HepG2 (cell line): ENCODE measurements around the gene ZNF157. TPM values are rescaled to one million over a fixed set of nuclear protein-coding genes. Genes with fewer than 3 reads are reported as not detected.

Source experiments
- ATAC-seq: fragments of 200-7000 bp; cut with Tn5 transposase; 3 replicates; pipeline ENCODE4 v1.9.1; 2020; ENCODE audit warnings: mild to moderate bottlenecking, moderate library complexity
- BruUV-seq: library from RNA; stranded (reverse); fragments of 400-500 nt; replicated peaks from 2 replicates; lab custom pipeline; 2021; lab: Mats Ljungman, UMichigan
- CTCF ChIA-PET: fragments of 300-600 bp; formaldehyde crosslinking; extraction: SDS; loops from one replicate; lab custom pipeline; 2021; ENCODE audit warnings: low total read pairs, inconsistent platforms, low intra/inter-chr PET ratio; lab: Yijun Ruan, JAX
- POLR2A ChIA-PET: fragments of 350-600 bp; sonication (Branson Sonifier 250); formaldehyde crosslinking; loops from one replicate; lab custom pipeline; 2020; ENCODE audit warnings: antibody characterized with exemption, inconsistent platforms; lab: Yijun Ruan, JAX
- DNase-seq: peaks from one replicate; pipeline ENCODE4 v3.0.0-alpha.2; 2015; ENCODE audit warnings: low spot score
- FAIRE-seq: peaks from 3 replicates; lab custom pipeline; 2011; peaks lifted over from hg19 to GRCh38; lab: Jason Lieb, UNC
- H2AFZ ChIP-seq: one replicate; pipeline ENCODE4 v1.6.1; 2011; ENCODE audit warnings: low read length, inconsistent platforms
- H3K27ac ChIP-seq: fragments of 300-600 bp; 3 replicates; pipeline ENCODE4 v1.8.0; 2011; ENCODE audit warnings: mixed run types, mild to moderate bottlenecking, mixed read lengths, low read length, inconsistent platforms; ENCODE audit not compliant: insufficient read depth; ENCODE audit errors: extremely low read length
- H3K27me3 ChIP-seq, 2 experiments: fragments of 200-600 bp in 1 of 2; 2 replicates in 1 of 2; 3 replicates in 1 of 2; pipeline versions ENCODE4 v1.6.0 to v1.8.0; 2011; ENCODE audit warnings: low read length in 2 of 2, mild to moderate bottlenecking in 2 of 2, moderate library complexity in 2 of 2, inconsistent platforms in 1 of 2; ENCODE audit not compliant: insufficient read depth in 2 of 2, control insufficient read depth in 1 of 2
- H3K36me3 ChIP-seq, 2 experiments: fragments of 200-600 bp in 1 of 2; replicated peaks in 1 of 2; 2 replicates in 1 of 2; 3 replicates in 1 of 2; pipeline versions ENCODE4 v1.5.1 to v1.8.0; 2011; ENCODE audit warnings: low read length in 2 of 2, inconsistent platforms in 1 of 2; ENCODE audit not compliant: insufficient read depth in 2 of 2, control insufficient read depth in 1 of 2
- H3K4me1 ChIP-seq: 2 replicates; pipeline ENCODE4 v1.5.1; 2012; ENCODE audit warnings: low read length, inconsistent platforms; ENCODE audit not compliant: insufficient read depth
- H3K4me2 ChIP-seq: 2 replicates; pipeline ENCODE4 v1.6.0; 2011; ENCODE audit warnings: low read depth, low read length, inconsistent platforms
- H3K4me3 ChIP-seq, 3 experiments: fragments of 200-600 bp in 1 of 3; sonication (generic), shearing (Covaris generic) in 1 of 3; replicated peaks in 1 of 3; 2 replicates each; pipeline ENCODE4 v1.5.1; 2011 to 2016; ENCODE audit warnings: low read length in 3 of 3, inconsistent platforms in 2 of 3, low read depth in 2 of 3, mild to moderate bottlenecking in 2 of 3, control low read depth in 1 of 3, mixed read lengths in 1 of 3; ENCODE audit not compliant: insufficient read depth in 1 of 3
- H3K79me2 ChIP-seq: one replicate; pipeline ENCODE4 v1.6.1; 2011; ENCODE audit warnings: low read length, inconsistent platforms; ENCODE audit not compliant: insufficient read depth
- H3K9ac ChIP-seq: 2 replicates; pipeline ENCODE4 v1.6.0; 2011; ENCODE audit warnings: mild to moderate bottlenecking, low read depth, low read length, inconsistent platforms; ENCODE audit not compliant: insufficient read depth
- H3K9me3 ChIP-seq: 2 replicates; pipeline ENCODE4 v1.5.1; 2012; ENCODE audit warnings: mild to moderate bottlenecking, low read length
- H4K20me1 ChIP-seq: 2 replicates; pipeline ENCODE4 v1.6.0; 2011; ENCODE audit warnings: inconsistent platforms, mild to moderate bottlenecking, low read length, moderate library complexity; ENCODE audit not compliant: insufficient read depth
- CBX1 ChIP-seq: IDR thresholded peaks from one replicate; pipeline ENCODE4 v1.6.1; 2016; ENCODE audit warnings: antibody characterized with exemption, low read depth
- FIP1L1 ChIP-seq: fragments of 200-400 bp; formaldehyde crosslinking; IDR thresholded peaks from 2 replicates; pipeline ENCODE4 v1.6.1; 2018; ENCODE audit warnings: low read depth, mild to moderate bottlenecking, low read length, moderate library complexity, borderline replicate concordance; ENCODE audit not compliant: insufficient read depth
- GMEB2 ChIP-seq: IDR thresholded peaks from 2 replicates; pipeline ENCODE4 v1.6.1; 2016; ENCODE audit warnings: missing biosample characterization, missing genetic modification reagents, low read depth
- MAX ChIP-seq: IDR thresholded peaks from 2 replicates; pipeline ENCODE4 v1.6.1; 2012; ENCODE audit warnings: inconsistent platforms
- MEIS2 ChIP-seq: sonication (generic); formaldehyde crosslinking; IDR thresholded peaks from 2 replicates; pipeline ENCODE4 v1.9.0; 2021; ENCODE audit warnings: mild to moderate bottlenecking, missing genetic modification reagents
- PITX1 ChIP-seq: sonication (generic); formaldehyde crosslinking; IDR thresholded peaks from 2 replicates; pipeline ENCODE4 v1.5.1; 2020; ENCODE audit warnings: mild to moderate bottlenecking, missing genetic modification reagents
- ZFX ChIP-seq: sonication (generic); formaldehyde crosslinking; IDR thresholded peaks from 2 replicates; pipeline ENCODE4 v1.4.0; 2020; ENCODE audit warnings: mild to moderate bottlenecking, low read depth, missing genetic modification reagents, moderate library complexity
- ZNF318 ChIP-seq: sonication (generic); formaldehyde crosslinking; IDR thresholded peaks from 2 replicates; pipeline ENCODE4 v1.4.0; 2020; ENCODE audit warnings: mild to moderate bottlenecking, missing genetic modification reagents
- ZNF329 ChIP-seq: sonication (generic); formaldehyde crosslinking; IDR thresholded peaks from 2 replicates; pipeline ENCODE4 v1.9.0; 2021; ENCODE audit warnings: low read depth, mild to moderate bottlenecking, missing genetic modification reagents
- ZNF33A ChIP-seq: sonication (generic); formaldehyde crosslinking; IDR thresholded peaks from 2 replicates; pipeline ENCODE4 v1.5.1; 2020; ENCODE audit warnings: missing genetic modification reagents, mild to moderate bottlenecking, moderate library complexity, borderline replicate concordance
- ZNF451 ChIP-seq: sonication (generic); formaldehyde crosslinking; IDR thresholded peaks from 2 replicates; pipeline ENCODE4 v1.5.0; 2020; ENCODE audit warnings: mild to moderate bottlenecking, missing genetic modification reagents
- ZNF550 ChIP-seq: sonication (generic); formaldehyde crosslinking; IDR thresholded peaks from 2 replicates; pipeline ENCODE4 v1.4.0; 2020; ENCODE audit warnings: mild to moderate bottlenecking, missing genetic modification reagents, borderline replicate concordance
- WGBS: methylation state at CpG from one replicate; pipeline ENCODE4 v1.1.6; 2017; ENCODE audit warnings: low lambda C conversion rate; 5-methylcytosine and 5-hydroxymethylcytosine counted together
- in situ Hi-C: cut with HindIII; loops from 2 replicates; pipeline ENCODE4 v1.10.0; 2017; ENCODE audit warnings: low pct_unique_long_range_greater_than_20kb; ENCODE audit not compliant: extremely low pct_ligation_motif_present
- intact Hi-C: fragments of 100-400 bp; cut with micrococcal nuclease; formaldehyde crosslinking; loops from one replicate; pipeline ENCODE4 v1.10.0; 2022; ENCODE audit not compliant: unreplicated experiment
- polyA plus RNA-seq, 8 experiments: library from polyadenylated mRNA; depleted of rRNA in 3 of 8; stranded (reverse) in 7 of 8; unstranded in 1 of 8; fragments of >200 nt; fragmentation: Illumina TruSeq in 4 of 8; extraction: Trizol in 4 of 8; gene quantifications; 2 replicates each; pipeline versions ENCODE4 v1.2.1 to v1.2.3, GENCODE V29; 2011 to 2016; ENCODE audit warnings: low read depth in 4 of 8, missing spikeins in 1 of 8, mixed read lengths in 1 of 8; ENCODE audit not compliant: insufficient read depth in 1 of 8
- total RNA-seq, 5 experiments: library from RNA; depleted of rRNA; stranded (reverse); fragments of >200 nt; fragmentation: Illumina TruSeq; extraction: Trizol; gene quantifications; 2 replicates each; pipeline ENCODE4 v1.2.3, GENCODE V29; 2016; ENCODE audit warnings: low read depth in 1 of 5

The ZNF157 gene
- total and polyA plus RNA-seq, 2 of the 13 experiments (the other 11 are each of a cell fraction or from before 2014, with no cell fraction given): not detected

GRCh38 chrX:47446971-47447370 is 76.6 kb downstream of the ZNF157 start (continued):
- TF ChIP-seq GMEB2 (no peak), ZNF550 (CRISPR knock-in tag) (no peak), ZNF33A (CRISPR knock-in tag) (no peak), ZNF451 (CRISPR knock-in tag) (no peak), MEIS2 (CRISPR knock-in tag) (no peak), ZFX (CRISPR knock-in tag) (no peak), CBX1 (no peak), ZNF329 (CRISPR knock-in tag) (no peak)

GRCh38 chrX:47447607-47448006 is 77.2 kb downstream of the ZNF157 start:
- no peak overlapping the region for H2AFZ ChIP-seq
- no peak overlapping the region for H3K4me3 ChIP-seq
- no peaks in the 10 kb centered on the region for H3K27me3 ChIP-seq
- WGBS: 98% methylated on average over 9 of the region's 11 CpGs
- FAIRE-seq (no peak), DNase-seq (no peak), ATAC-seq (no peak)
- no peak overlapping the region for H3K27ac ChIP-seq
- H4K20me1 ChIP-seq: no peaks in the 10 kb centered on the region
- peaks cover 0 to 3% of the 10 kb centered on the region in 2 experiments; a peak in 1 of 5 replicates for H3K36me3 ChIP-seq
- intact Hi-C loops (no loop called here), in situ Hi-C loops (no loop called here)
- no peaks in the 10 kb centered on the region for H3K4me1 ChIP-seq
- H3K79me2 ChIP-seq: no peaks in the 10 kb centered on the region
- no TSS peak for BruUV-seq
- ChIA-PET POLR2A (no interaction called here), CTCF (no interaction called here)
- H3K9me3 ChIP-seq: peaks cover 7% of the 10 kb centered on the region
- no peak overlapping the region for H3K9ac ChIP-seq
- H3K4me2 ChIP-seq: no peak overlapping the region
- TF ChIP-seq ZNF318 (CRISPR knock-in tag): no peak
- TF ChIP-seq PITX1 (CRISPR knock-in tag): no peak
- no peak for TF ChIP-seq FIP1L1
- no peak for TF ChIP-seq MAX
